DND-41 (cell line): ENCODE measurements around the gene CHADL.

ENCODE experiments used
- ATAC-seq: fragments of 200-7000 bp; cut with Tn5 transposase; 3 replicates; pipeline ENCODE4 v1.9.1; 2021; ENCODE audit warnings: low read depth; ENCODE audit not compliant: insufficient read depth
- DNase-seq: peaks from one replicate; pipeline ENCODE4 v3.0.0-alpha.2; 2020
- H2AFZ ChIP-seq: 2 replicates; pipeline ENCODE4 v1.6.0; 2012; ENCODE audit warnings: low read depth, low read length
- H3K27ac ChIP-seq: 2 replicates; pipeline ENCODE4 v1.5.1; 2012; ENCODE audit warnings: low read length, inconsistent platforms
- H3K27me3 ChIP-seq: fragments of 200-600 bp; sonication (generic); 2 replicates; pipeline ENCODE4 v1.6.0; 2012; ENCODE audit warnings: low read length, mild to moderate bottlenecking, inconsistent platforms; ENCODE audit not compliant: insufficient read depth, poor library complexity
- H3K36me3 ChIP-seq: 2 replicates; pipeline ENCODE4 v1.5.1; 2012; ENCODE audit warnings: low read length, inconsistent platforms; ENCODE audit not compliant: insufficient read depth
- H3K4me1 ChIP-seq: 2 replicates; pipeline ENCODE4 v1.5.1; 2012; ENCODE audit warnings: mild to moderate bottlenecking, low read length; ENCODE audit not compliant: insufficient read depth
- H3K4me2 ChIP-seq: 2 replicates; pipeline ENCODE4 v1.6.0; 2012; ENCODE audit warnings: mild to moderate bottlenecking, moderate library complexity, low read length, inconsistent platforms; ENCODE audit not compliant: insufficient read depth
- H3K4me3 ChIP-seq, 2 experiments: fragments of 200-600 bp in 1 of 2; shearing (Covaris generic) in 1 of 2; 2 replicates each; pipeline ENCODE4 v1.5.1; 2012 to 2016; ENCODE audit warnings: inconsistent platforms in 2 of 2, low read length in 2 of 2, mild to moderate bottlenecking in 2 of 2, low read depth in 1 of 2, moderate library complexity in 1 of 2
- H3K79me2 ChIP-seq: 2 replicates; pipeline ENCODE4 v1.6.0; 2012; ENCODE audit warnings: low read length, inconsistent platforms; ENCODE audit not compliant: insufficient read depth
- H3K9ac ChIP-seq: 2 replicates; pipeline ENCODE4 v1.6.0; 2012; ENCODE audit warnings: low read depth, mild to moderate bottlenecking, inconsistent platforms, low read length, moderate library complexity
- H3K9me3 ChIP-seq: 2 replicates; pipeline ENCODE4 v1.5.1; 2012; ENCODE audit warnings: low read length, moderate library complexity, mild to moderate bottlenecking, inconsistent platforms; ENCODE audit not compliant: insufficient read depth, severe bottlenecking
- H4K20me1 ChIP-seq: 2 replicates; pipeline ENCODE4 v1.6.0; 2012; ENCODE audit warnings: low read length; ENCODE audit not compliant: insufficient read depth
- EZH2 ChIP-seq: IDR thresholded peaks from 3 replicates; pipeline ENCODE4 v1.6.1; 2012; ENCODE audit warnings: borderline replicate concordance, low read depth, mild to moderate bottlenecking, moderate library complexity, low read length, inconsistent platforms; ENCODE audit not compliant: severe bottlenecking
- TF ChIP-seq, protein P1 (sequence below): IDR thresholded peaks from 2 replicates; pipeline ENCODE4 v1.5.1; 2012; ENCODE audit warnings: borderline replicate concordance, low read length, moderate library complexity, mild to moderate bottlenecking; ENCODE audit not compliant: poor library complexity, severe bottlenecking; ENCODE audit errors: extremely low read depth

The CHADL gene

DNA sequence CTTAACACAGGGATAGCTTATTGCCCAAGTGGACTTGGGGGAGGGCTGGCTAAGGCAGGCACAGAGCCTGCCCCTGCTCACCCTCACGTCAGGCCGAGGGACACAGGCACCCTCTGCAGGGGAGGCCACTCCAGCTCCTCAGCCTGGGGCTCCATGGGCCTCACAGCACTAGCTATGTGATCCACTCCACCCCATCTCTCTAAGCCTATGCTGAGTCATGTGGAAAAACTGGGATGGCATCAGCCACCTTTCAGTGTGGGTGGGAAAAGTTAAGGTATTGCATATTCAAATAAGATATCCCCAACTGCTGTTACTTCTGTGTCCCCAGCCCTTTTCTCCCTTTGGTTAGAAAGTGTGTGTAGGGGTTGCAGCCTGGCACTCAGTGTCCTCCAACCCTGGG, 23.0 kb upstream of the CHADL start:
- Histone ChIP-seq H3K9me3 (no peaks in the 10 kb centered on the region), H4K20me1 (peaks cover 41% of the 10 kb centered on the region), H3K4me2 (no peak overlapping the region), H3K79me2 (peaks cover 22% of the 10 kb centered on the region), H3K36me3 (peaks cover 97% of the 10 kb centered on the region), H3K9ac (no peak overlapping the region), H3K27ac (no peak overlapping the region), H2AFZ (no peak overlapping the region), H3K27me3 (no peaks in the 10 kb centered on the region), H3K4me1 (no peaks in the 10 kb centered on the region), H3K4me3 (no peak overlapping the region)
- ATAC-seq (no peak), DNase-seq (no peak)
- TF ChIP-seq EZH2, result no peak
- TF ChIP-seq, protein P1, sequence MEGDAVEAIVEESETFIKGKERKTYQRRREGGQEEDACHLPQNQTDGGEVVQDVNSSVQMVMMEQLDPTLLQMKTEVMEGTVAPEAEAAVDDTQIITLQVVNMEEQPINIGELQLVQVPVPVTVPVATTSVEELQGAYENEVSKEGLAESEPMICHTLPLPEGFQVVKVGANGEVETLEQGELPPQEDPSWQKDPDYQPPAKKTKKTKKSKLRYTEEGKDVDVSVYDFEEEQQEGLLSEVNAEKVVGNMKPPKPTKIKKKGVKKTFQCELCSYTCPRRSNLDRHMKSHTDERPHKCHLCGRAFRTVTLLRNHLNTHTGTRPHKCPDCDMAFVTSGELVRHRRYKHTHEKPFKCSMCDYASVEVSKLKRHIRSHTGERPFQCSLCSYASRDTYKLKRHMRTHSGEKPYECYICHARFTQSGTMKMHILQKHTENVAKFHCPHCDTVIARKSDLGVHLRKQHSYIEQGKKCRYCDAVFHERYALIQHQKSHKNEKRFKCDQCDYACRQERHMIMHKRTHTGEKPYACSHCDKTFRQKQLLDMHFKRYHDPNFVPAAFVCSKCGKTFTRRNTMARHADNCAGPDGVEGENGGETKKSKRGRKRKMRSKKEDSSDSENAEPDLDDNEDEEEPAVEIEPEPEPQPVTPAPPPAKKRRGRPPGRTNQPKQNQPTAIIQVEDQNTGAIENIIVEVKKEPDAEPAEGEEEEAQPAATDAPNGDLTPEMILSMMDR, result no peak

DNA sequence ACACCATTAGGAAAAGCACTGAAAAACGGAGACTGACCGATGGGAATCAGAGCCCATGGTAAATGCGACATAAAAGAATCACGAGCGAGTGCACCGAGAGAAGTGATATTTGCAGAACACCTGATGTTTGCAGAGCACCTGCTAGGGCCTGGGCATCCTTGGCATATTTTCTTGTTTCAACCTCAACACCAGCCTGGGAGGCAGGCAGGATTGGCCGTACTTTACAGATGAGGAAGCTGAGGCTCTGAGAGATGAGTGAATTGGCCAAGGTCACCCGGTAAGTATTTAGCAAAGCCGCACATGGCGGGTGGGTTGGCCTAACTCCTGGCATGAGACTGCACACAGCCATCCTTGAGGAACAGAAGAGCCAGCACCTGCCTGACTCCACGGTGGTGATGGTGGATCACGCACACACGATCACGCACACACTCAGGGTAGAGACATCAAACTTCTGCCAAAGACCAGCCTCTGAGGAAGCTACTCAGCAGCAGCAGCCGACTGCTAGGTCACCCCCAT, 21.6 kb upstream of the CHADL start:
- H3K9me3 ChIP-seq, result no peaks in the 10 kb centered on the region

DNA sequence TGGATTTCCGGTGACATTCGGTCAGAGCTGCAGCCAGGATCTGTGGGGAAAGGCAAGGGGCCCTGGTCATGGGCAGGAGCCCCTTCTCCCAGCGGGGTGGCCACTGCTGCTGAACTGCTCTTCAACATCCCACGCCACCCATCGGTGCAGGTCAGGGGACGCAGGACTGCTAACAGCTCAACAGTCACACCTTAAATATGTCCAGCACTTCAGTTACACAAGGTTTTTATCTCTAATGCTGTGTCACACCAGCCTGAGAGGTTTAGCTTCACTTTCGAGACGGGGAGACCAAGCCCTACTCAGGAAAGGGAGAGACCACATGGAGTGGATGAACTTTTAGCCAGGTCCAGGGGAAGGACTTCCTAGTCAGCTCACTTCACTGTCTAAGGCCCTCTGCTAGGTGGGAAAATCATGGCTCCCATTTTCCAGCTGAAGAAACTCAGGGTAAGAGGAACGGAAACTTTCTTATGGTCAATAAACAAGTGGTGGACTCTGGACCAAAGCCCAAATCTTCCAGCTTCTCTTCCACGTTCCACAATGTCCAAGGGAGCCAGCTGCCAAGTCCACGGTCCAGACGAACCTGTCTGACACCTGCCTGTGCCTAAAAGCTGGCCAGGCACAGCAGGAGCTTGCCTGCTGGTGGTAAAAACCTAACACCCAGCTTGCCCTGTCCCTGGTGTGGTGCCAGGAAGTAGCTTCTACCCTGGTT, 21.0 kb upstream of the CHADL start:
- ATAC-seq (no peak), DNase-seq (no peak)
- no peaks in the 10 kb centered on the region for H3K27me3 ChIP-seq
- no peak overlapping the region for H3K9ac ChIP-seq
- H3K79me2 ChIP-seq, result peaks cover 19% of the 10 kb centered on the region
- no peak overlapping the region for H3K27ac ChIP-seq
- TF ChIP-seq, protein P1, result no peak
- TF ChIP-seq EZH2, result no peak
- no peaks in the 10 kb centered on the region for H3K4me1 ChIP-seq
- H3K4me3 ChIP-seq, result no peak overlapping the region
- no peaks in the 10 kb centered on the region for H3K9me3 ChIP-seq
- peaks cover 46% of the 10 kb centered on the region for H4K20me1 ChIP-seq
- no peak overlapping the region for H2AFZ ChIP-seq
- H3K36me3 ChIP-seq, result peaks cover 97% of the 10 kb centered on the region
- H3K4me2 ChIP-seq, result no peak overlapping the region

More for the DNA sequence above, 21.6 kb upstream of the CHADL start:
- no peak overlapping the region for H3K9ac ChIP-seq
- no peak for DNase-seq
- H3K79me2 ChIP-seq, result peaks cover 19% of the 10 kb centered on the region
- H3K36me3 ChIP-seq, result peaks cover 97% of the 10 kb centered on the region
- H3K4me1 ChIP-seq, result no peaks in the 10 kb centered on the region
- no peak overlapping the region for H3K4me3 ChIP-seq
- no peak for ATAC-seq
- peaks cover 44% of the 10 kb centered on the region for H4K20me1 ChIP-seq
- H3K4me2 ChIP-seq, result no peak overlapping the region
- no peak overlapping the region for H3K27ac ChIP-seq
- H2AFZ ChIP-seq, result no peak overlapping the region
- TF ChIP-seq EZH2, result no peak
- TF ChIP-seq, protein P1, result no peak
- no peaks in the 10 kb centered on the region for H3K27me3 ChIP-seq
